GM19099 (cell line): Measurements from ENCODE around the gene PCBP3.

Experiments
- POLR2A ChIP-seq: IDR thresholded peaks from 3 replicates; pipeline ENCODE4 v1.6.1; 2011; ENCODE audit warnings: low read depth; ENCODE audit not compliant: insufficient read length; ENCODE audit errors: extremely low read depth

The PCBP3 gene

DNA sequence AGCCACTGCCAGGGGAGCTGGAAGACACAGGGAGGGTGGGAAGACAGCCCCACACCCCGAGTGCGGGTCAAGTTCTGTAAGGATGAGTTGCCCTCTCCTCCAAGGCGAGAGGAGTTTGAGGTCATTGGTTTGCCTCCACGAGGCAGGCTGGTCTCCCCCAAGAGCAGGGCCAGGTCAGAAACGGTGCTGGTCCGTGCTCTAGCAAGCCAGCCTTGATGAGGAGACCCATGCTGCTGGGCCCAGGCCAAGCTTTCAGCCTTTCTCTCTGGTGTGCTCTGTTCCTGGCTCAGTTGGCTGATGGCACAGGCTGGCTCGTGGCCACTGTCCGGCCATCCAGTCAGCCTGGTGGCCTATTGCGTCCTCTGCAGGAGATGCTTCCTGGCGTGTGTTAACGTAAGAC lies 12.0 kb upstream of the PCBP3 start:
- no peak for TF ChIP-seq POLR2A

DNA sequence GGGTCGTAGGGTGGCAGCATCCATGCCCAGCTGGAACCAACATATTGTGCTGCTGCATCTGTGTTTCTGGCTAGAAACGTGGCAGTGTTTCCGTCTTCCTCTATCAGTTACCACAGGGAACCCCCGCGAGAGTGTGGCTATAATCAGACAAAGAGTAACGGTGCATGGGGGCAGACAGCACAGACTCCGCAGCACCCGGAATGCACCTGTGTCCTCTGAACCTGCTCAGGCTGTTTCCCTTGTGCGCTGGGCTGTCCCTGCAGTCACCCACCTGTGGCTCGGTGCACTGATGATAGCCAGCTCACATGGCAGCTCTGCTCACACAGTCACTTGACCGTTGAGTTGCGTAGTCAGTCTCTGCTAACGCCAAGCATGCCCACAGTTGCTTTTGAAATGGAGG lies 11.4 kb upstream of the PCBP3 start:
- TF ChIP-seq POLR2A: no peak

DNA sequence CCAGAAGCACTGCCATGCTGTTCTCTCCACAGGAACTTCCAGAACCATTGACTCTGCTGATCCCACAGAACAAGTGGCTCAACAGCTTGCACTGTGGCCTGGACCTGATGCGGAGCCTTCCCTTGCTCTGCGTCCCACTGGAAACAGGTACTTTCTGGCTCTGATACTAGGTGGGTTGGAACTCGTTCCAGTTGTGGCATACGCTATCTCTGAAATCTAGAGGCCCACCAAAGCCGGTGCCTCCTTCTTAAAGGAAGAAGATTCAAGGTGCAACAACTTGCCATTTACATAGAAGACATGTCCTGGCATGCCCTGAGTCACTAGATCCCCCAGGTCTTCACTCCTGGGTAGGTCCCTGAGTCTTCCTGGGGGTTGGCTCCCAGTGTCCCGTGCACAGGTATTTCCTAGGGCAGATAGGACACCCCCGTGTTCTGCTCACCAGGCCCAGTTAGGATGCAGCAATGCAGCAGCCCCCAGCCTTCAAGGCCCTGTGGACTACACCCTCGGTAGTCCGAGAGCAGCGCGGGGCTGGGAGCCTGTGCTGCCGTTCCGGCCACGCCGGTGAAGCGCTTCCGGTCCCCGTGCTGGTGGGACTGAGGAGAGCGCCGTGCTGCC lies 10.8 kb upstream of the PCBP3 start:
- TF ChIP-seq POLR2A: no peak

DNA sequence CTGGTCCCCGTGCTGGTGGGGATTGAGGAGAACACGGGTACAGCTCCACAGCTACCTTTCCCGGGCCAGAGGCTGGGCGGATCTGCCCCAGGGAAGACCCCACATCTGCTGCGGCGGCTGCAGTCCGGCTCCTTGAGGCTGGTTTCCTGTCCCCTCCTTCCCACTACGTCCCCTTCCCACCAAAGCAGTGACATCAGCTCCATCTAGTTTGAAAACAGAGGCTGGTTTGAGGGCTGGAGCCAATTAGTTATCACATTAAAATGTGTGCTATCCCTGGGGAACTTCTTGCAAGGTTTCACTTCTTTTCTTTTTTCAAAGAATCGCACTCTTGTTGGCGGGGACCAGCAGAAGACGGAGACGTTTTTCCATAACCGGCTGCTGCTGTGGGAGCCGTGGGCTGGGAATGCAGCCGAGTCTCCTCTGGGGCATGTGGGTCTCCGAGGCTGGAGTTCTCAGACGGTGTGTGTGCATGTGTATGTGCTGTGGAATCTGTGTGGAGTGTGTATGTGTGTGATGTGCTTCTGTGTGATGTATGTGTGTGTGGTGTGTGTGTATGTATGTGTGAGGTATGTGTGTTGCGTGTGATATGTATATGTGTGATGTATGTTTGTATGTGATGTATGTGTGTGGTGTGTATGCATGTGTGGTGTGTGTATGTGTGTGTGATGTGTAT lies 8.9 kb upstream of the PCBP3 start:
- no peak for TF ChIP-seq POLR2A

DNA sequence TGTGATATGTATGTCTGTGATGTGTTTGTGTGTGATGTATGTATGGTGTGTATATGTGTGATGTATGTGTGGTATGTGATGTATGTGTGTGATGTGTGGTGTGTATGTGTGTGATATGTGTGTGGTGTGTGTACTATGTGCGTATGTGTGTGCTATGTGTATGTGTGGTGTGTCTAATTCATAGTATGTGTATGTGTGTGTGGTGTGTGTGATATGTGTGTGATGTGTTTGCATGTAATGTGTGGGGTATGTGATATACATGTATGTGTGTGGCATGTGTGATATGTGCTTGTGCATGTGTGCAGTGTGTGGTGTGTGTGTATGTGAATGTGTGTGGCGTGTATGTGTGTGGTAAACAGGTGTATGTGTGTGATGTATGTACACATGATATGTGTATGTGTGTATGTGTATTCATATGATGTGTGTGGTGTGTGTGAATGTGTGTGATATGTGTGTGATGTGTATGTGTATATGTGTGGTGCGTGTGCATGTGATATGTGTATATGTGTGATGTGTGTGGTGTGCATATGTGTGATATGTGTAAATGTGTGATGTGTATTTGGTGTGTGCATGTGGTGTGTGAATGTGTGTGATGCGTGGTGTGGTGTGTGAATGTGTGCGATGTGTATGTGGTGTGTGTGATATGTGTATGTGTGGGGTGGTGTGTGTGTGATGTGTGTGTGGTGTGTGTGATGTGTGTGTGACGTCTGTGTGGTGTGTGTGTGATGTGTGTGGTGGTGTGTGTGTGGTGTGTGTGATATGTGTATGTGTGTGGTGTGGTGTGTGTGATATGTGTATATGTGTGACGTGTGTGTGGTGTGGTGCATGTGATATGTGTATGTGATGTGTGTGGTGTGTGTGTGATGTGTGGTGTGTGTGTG lies 8.0 kb upstream of the PCBP3 start:
- TF ChIP-seq POLR2A: no peak

DNA sequence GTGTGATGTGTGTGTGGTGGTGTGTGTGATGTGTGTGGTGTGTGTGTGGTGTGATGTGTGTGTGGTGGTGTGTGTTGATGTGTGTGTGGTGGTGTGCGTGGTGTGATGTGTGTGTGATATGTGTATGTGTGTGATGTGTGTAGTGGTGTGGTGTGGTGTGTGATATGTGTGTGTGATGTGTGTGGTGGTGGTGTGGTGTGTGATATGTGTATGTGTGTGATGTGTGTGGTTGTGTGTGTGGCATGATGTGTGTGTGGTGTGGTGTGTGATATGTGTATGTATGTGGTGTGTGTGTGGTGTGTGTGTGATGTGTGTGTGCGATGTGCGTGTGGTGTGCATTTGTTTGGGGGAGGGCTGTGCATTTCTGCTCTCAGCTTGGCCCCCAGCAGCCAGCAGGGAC lies 7.1 kb upstream of the PCBP3 start:
- TF ChIP-seq POLR2A: no peak

DNA sequence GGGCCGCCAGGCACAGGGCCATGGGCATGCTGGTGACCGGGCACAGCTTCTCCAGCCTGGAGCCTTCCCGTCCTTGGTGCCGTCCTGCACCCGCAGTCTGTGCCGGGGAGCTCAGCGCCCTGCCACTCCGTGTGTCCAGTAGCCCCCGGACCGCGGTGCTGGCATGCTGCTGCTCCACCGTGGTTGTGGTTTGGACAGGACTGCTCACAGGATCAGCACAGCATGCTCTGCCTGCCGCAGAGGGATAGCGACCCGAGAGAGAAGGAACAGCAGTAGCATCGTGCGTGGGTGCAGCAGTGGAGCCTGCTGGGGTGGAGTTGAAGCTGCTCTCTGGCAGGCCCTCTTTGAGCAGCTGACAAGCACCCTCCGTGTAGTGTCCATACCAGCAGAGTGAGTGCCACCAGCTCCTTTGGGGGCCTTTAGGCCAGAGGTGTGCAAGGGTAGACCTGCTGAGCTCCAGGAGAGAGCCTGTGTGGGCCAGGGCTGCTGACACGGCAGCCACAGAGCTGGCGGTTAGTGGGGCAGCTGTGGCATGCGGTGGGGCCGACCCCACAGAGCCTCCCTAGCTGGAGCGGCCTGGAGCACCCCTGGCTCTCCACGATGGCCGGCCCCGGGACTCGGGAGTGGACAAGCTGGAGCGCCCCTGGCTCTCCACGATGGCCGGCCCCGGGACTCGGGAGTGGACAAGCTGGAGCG lies 6.4 kb upstream of the PCBP3 start:
- TF ChIP-seq POLR2A: no peak

DNA sequence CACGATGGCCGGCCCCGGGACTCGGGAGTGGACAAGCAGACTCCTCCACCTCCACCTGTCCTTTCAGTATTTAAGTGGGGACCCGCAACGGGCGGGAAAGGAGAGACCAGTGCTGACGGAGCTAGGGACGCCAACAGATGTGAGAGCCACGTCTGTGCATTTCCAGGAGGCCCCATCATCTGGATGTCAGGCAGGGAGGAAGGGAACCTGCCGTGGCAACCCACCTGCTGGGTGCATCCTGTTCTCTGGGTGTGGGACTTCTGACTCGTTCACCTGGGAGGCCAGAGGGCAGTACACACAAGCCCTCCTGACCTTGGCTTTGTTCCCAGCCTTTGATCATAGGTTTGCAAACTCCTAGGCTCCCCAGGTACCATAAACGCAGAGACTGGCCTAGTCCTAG lies 5.6 kb upstream of the PCBP3 start:
- no peak for TF ChIP-seq POLR2A

DNA sequence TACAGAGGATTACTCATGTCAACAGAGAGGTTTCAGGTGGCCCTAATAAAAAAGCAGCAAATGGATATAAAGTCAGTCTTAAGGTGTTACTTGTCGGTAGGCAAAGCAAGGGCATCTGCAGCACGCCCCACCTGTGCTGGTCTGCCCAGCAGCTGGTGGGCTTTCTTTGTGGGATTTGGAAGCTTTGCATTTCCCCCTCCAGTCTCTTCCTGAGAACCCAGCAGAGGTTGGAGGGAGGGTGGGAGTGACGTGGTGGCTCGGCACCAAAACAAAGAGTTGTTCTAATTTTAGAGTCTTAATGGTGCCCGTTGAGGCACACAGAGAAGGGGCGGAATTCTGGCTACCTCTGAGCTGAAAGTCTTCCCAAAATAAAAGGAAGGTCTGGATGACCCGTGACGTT lies 4.8 kb upstream of the PCBP3 start:
- no peak for TF ChIP-seq POLR2A

DNA sequence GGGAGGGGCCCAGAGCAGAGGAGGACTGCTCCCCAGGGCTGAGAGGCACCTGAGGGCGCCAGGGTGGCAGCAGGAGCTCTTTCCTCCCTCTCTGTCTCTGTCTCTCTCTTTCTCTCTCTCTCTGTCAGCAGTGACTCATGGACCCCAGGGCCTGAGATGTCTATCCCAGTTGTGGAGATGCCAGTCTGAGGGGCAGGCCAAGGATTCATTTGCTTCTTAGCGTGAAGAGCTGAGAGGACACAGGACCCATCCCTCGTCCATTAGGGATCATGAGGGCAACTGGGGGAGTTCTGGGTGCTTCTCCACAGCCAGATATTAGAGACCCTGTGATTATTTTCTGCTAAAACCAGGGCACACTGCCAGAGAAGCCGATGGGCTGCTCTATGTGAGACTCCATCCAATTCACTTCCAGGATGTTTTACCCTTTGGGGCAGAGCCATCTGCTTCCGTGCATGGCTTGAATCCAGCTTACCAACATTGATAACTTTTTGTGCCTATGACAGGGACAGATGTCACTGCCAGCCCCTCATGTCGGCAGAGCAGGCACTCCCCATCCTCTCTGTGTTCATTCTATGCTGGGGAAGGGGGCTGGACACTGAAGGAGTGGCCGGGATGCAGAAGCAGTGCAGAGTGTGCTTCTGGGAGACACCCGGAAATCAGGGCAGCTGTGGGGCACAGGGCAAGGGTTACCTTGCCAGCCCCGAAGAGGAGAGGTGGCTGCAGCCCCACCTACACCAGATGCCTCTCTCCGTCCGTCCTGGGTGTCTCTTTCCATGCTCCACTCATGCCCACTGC lies 4.1 kb upstream of the PCBP3 start:
- no peak for TF ChIP-seq POLR2A

DNA sequence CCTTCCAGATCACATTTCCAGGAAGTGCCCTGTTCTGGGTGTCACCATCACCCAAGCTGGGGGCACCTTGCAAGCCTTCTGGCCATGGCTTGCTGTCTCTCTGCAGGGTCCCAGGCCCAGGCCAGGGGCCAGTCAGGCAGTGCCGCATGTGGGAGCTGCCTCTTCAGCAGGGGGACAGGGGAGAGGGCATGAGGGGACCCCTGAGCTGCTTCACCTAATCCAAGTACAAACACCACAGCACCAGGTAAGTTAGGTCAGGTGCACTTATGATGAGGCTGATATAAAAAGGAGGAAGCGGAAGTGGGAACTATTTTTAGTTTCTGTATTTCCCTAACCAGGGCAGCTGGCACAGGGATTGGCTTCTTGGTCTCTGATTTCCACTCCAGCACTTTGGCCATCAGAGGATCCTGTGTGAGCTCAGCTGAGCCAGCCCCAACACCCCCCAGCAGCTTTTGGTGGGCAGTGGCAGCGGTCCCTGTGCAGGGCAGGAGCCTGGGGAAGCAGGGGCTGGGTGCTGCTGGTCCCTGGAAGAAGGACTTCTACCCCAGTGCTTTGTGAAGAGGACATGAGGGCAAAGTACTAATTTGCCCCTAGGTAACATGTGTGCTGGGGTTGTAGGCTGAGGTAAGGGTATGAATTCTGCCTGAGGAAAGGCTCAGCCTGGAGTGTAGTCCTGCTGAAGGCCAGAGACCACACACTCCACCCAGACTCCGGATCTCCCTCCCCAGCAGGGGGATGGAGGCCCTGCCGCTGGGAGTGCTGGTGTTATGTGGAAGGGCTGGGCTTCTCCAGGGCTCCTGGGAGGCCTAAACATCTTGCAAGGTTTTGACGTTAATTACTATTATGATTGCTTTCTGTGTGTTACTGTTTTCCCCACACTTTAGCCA lies 3.3 kb upstream of the PCBP3 start:
- TF ChIP-seq POLR2A: no peak

DNA sequence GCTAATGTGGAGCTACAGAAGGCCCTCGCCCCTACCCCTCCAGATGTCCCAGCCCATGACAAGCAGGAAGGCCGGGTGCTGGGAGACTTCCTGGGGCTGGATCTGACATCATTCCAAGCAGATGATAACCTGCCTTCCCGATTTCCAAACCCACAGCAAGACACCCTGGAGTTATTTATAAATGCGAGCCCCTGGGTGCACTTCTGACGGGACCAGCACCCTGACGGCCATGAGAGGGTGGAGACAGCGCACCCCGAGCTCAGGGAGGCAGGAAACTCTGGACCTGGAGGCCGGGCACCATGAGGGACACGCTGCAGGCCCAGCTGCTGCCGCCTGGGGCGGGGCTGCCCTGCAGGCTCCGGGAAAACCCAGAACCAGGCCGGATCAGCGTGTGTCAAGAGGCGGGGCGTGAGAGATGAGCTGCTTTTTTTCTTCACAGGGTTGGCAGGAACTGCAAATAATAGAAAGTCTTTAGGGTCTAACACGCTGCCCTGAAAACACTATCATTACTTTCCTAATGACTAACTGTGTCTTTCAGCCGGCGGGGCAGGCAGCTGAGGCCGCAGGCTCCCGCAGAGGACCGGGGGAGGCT lies 2.5 kb upstream of the PCBP3 start:
- no peak for TF ChIP-seq POLR2A

DNA sequence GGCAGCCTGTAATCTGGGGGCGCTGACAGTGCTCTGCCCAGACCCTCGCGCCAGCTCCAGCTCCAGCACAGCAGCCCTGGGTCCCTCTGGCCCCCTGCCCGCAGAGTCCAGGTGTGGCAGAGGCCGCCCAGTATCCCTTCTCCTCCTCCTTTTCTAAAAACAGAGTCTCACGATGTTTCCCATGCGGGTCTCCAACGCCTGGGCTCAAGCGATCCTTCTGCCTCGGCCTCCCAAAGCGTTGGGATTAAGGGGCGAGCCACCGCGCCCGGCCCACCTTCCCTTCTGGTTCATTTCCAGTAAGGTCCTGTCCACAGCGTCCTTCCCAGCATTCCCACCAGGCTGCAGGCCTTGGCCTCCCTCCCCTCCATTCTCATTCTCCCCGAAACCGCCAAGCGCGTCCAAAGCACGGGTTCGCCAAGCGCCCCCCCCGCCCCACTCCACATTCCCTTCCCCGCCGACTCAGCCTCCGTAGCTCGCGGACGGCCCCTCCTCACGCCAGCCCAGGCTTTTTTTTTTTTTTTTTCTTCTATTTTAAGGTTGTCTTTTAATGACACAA lies 2.0 kb upstream of the PCBP3 start:
- TF ChIP-seq POLR2A: no peak
